Spleen (tissue), 13 donors: ENCODE results near the gene MED12. TPM values are rescaled to one million over a fixed set of nuclear protein-coding genes. Genes with fewer than 3 reads are reported as not detected.

Experiments
- DNase-seq: peaks from one replicate; pipeline ENCODE4 v3.0.0-alpha.2; 2020
- H3K27ac ChIP-seq, 8 donors: fragments of 200-600 bp; sonication (generic) in 7 of 8; 1 replicate in 4 of 8; 2 replicates in 4 of 8; pipeline versions ENCODE4 v1.5.0 to v1.8.0; 2016 to 2021; ENCODE audit warnings: inconsistent platforms in 4 of 8, mild to moderate bottlenecking in 4 of 8, moderate library complexity in 1 of 8
- H3K27me3 ChIP-seq, 7 donors: fragments of 200-600 bp; sonication (generic) in 6 of 7; replicated peaks in 1 of 7; 1 replicate in 4 of 7; 2 replicates in 3 of 7; pipeline versions ENCODE4 v1.5.0 to v1.8.0; 2016 to 2021; ENCODE audit warnings: inconsistent platforms in 3 of 7, mild to moderate bottlenecking in 1 of 7
- H3K36me3 ChIP-seq, 6 donors: fragments of 200-600 bp; sonication (generic) in 5 of 6; 1 replicate in 4 of 6; 2 replicates in 2 of 6; pipeline versions ENCODE4 v1.5.0 to v1.8.0; 2016 to 2021; ENCODE audit warnings: inconsistent platforms in 2 of 6
- H3K4me1 ChIP-seq, 6 donors: fragments of 200-600 bp; sonication (generic) in 5 of 6; 1 replicate in 3 of 6; 2 replicates in 3 of 6; pipeline versions ENCODE4 v1.5.0 to v1.8.0; 2016 to 2021; ENCODE audit warnings: inconsistent platforms in 3 of 6
- H3K4me3 ChIP-seq, 8 donors: fragments of 200-600 bp; sonication (generic) in 7 of 8; 1 replicate in 4 of 8; 2 replicates in 4 of 8; pipeline versions ENCODE4 v1.5.0 to v1.8.0; 2016 to 2021; ENCODE audit warnings: inconsistent platforms in 4 of 8, mild to moderate bottlenecking in 4 of 8, moderate library complexity in 2 of 8
- H3K9me3 ChIP-seq, 8 donors: fragments of 200-600 bp; sonication (generic) in 7 of 8; 1 replicate in 4 of 8; 2 replicates in 4 of 8; pipeline versions ENCODE4 v1.5.0 to v1.8.0; 2016 to 2021; ENCODE audit warnings: inconsistent platforms in 4 of 8
- POLR2A ChIP-seq, 3 donors: fragments of 450-650 bp; IDR thresholded peaks; one replicate each; pipeline ENCODE4 v1.5.1; 2017; ENCODE audit warnings: antibody characterized with exemption in 3 of 3, mild to moderate bottlenecking in 1 of 3
- POLR2AphosphoS5 ChIP-seq, 3 donors: sonication (generic); formaldehyde crosslinking; IDR thresholded peaks; one replicate each; pipeline ENCODE4 v1.5.1; 2017; ENCODE audit warnings: antibody characterized with exemption in 3 of 3
- WGBS, 5 donors: extraction: QIAGEN DNeasy Blood & Tissue Kit in 3 of 5; methylation state at CpG; one replicate each; pipeline versions ENCODE4 v1.1.5 to v1.1.7; 2013 to 2018; 5-methylcytosine and 5-hydroxymethylcytosine counted together
- intact Hi-C: fragments of 100-400 bp; cut with DNase I; formaldehyde crosslinking; loops from one replicate; pipeline ENCODE4 v1.15.0; 2023; ENCODE audit warnings: low total_unique reads
- long read RNA-seq, 2 donors: transcript quantifications; one replicate each; lab custom pipeline, GENCODE V29; 2026
- polyA plus RNA-seq, 3 donors: library from polyadenylated mRNA; stranded (reverse); fragments of 200-250 nt; gene quantifications; one replicate each; pipeline ENCODE4 v1.2.1, GENCODE V29; 2013
- total RNA-seq, 7 donors: library from RNA; depleted of rRNA in 3 of 7; stranded (reverse); fragments of >200 nt in 3 of 7; fragmentation: NEBNext Ultra II Directional in 4 of 7; extraction: Animal tissue kit (Norgen Biotek cat#: 25700) in 4 of 7; gene quantifications; one replicate each; pipeline versions ENCODE4 v1.1.0 to v1.2.1, GENCODE V29; 2016 to 2021
- TF ChIP-seq, protein P1 (sequence below), 11 experiments: fragments of 200-600 bp in 7 of 11; fragments of 450-650 bp in 4 of 11; sonication (generic) in 4 of 11; IDR thresholded peaks in 8 of 11; conservative IDR thresholded peaks in 3 of 11; 1 replicate in 7 of 11; 2 replicates in 4 of 11; pipeline versions ENCODE4 v1.4.0 to v1.8.0; 2016 to 2021; ENCODE audit warnings: antibody characterized with exemption in 11 of 11, inconsistent platforms in 4 of 11, mild to moderate bottlenecking in 1 of 11
- donor health status: healthy with polysubstance abuse.
- donor health status: DM: no; HTN: no; CAD: no; lungs with moderate emphysema.
- donor health status: DM: no; HTN: no; CAD: no.
- donor health status: Bipolar disorder and iron deficiency.
- donor health status: healthy.
- donor health status: DM: no; HTN: no; CAD: no.
- donor health status: DM: yes; HTN: yes; CAD: no.

Gene MED12
- total RNA-seq, result 100 to 1,000 TPM in 3 of 7 donors, 10 to 100 TPM in 4; 90.0 to 151 (median 98.7) TPM
- polyA plus RNA-seq, result 10 to 100 TPM in 1 of 3 donors, 1 to 10 TPM in 2; 5.2 to 15.6 (median 5.3) TPM
- long read RNA-seq, donor 1, partial matches to known transcripts, result 7 of 7 reads
- long read RNA-seq, donor 1, other reads (novel, unspliced or antisense), result 0 of 7 reads
- long read RNA-seq, donor 2, full-length matches to known transcripts, result 1 of 8 reads
- long read RNA-seq, donor 2, partial matches to known transcripts, result 7 of 8 reads
- long read RNA-seq, donor 2, other reads (novel, unspliced or antisense), result 0 of 8 reads

DNA sequence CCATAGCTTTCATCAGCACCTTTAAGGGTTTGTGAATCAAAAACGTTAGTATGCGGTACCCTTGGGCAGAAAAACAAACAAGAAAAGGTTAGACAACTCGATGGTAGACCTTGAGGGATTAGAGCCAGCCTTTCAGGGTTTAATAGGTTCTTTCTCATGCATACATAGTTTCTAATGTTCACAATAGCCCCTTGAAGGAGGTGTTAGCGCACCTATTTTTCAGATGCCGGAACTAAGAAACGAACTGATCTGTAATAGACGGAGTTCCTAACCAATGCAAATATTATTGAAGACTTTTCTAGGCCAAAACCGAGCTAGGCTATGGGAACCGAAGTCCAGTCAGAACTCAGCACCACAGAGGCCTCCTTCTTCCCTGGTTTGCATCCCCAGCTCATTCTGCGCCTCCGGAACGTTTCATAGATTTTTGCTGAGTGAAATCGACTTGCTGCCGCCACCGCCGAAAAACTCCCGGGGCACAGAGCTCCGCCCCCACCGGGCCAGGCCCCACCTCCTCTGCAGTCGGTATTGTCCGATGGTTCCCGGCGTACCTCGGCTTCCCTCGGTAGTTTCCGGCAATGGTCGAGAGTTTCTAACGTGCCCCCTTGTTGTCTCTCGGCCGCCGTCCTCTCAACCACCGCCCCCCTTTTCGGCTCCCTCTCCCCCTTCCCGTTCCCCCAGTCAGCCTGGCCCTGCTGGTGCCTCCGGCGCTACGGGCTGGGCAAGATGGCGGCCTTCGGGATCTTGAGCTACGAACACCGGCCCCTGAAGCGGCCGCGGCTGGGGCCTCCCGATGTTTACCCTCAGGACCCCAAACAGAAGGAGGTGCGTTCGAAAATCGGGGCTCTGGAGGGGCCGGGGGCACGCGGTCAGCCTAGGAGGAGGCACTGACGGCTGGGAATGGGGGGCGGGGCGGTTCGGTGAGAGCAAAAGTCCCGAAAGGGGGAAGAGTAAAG, at the start of gene MED12:
Gene MED12 (plus strand): TSS at position 565 of the 953 bp plus-strand sequence. CDS start 159 bp downstream, at position 724.
- H3K9me3 ChIP-seq, result no peaks in the 10 kb centered on the region
- peak within 1 kb of the TSS; percentile 18 to 79 (median 49) for H3K4me3 ChIP-seq
- WGBS, 5 donors, result 1 to 42% (median 3%) methylated on average over 43 to 56 of the region's 56 CpGs
- H3K36me3 ChIP-seq, result peaks cover 0 to 37% (median 13%) of the 10 kb centered on the region in 6 donors
- DNase-seq, result peak; percentile 94
- peak; percentile 85 to 86 (median 85) for TF ChIP-seq POLR2AphosphoS5 (IDR thresholded peaks at IDR 0.05)
- TF ChIP-seq, protein P1, sequence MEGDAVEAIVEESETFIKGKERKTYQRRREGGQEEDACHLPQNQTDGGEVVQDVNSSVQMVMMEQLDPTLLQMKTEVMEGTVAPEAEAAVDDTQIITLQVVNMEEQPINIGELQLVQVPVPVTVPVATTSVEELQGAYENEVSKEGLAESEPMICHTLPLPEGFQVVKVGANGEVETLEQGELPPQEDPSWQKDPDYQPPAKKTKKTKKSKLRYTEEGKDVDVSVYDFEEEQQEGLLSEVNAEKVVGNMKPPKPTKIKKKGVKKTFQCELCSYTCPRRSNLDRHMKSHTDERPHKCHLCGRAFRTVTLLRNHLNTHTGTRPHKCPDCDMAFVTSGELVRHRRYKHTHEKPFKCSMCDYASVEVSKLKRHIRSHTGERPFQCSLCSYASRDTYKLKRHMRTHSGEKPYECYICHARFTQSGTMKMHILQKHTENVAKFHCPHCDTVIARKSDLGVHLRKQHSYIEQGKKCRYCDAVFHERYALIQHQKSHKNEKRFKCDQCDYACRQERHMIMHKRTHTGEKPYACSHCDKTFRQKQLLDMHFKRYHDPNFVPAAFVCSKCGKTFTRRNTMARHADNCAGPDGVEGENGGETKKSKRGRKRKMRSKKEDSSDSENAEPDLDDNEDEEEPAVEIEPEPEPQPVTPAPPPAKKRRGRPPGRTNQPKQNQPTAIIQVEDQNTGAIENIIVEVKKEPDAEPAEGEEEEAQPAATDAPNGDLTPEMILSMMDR (IDR thresholded peaks at IDR 0.05 in 8 of 11, conservative IDR thresholded peaks at IDR 0.05 in 3 of 11), result no peak
- no peak for TF ChIP-seq POLR2A (IDR thresholded peaks at IDR 0.05)
- intact Hi-C loops, result no loop called here
- H3K4me1 ChIP-seq, result peaks cover 4 to 32% (median 19%) of the 10 kb centered on the region in 6 donors
- peak within 1 kb of the TSS; percentile 62 to 94 (median 88) for H3K27ac ChIP-seq
- no peaks in the 10 kb centered on the region for H3K27me3 ChIP-seq

DNA sequence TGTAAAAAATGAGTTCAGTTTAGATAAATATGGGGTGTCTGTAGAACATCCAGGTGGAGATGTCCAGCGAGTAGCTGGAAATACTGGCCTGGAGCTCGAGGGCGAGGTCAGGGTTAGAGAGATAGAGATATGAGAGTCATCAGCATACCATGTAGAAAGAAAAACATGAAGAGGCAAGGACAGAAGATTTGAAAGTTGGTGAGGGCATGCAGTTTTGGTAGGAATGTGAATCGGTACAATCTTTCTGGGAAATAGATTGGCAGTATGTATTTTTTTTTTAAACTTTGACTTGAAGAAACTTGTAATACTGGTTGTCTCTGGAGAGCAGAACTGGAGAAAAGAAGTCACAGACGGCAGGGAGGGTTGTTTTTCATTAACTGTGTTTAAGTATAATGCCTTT, 47.9 kb upstream of the MED12 start:
- WGBS, 5 donors, result 65 to 93% (median 86%) methylated on average over 5 of the region's 5 CpGs
- Histone ChIP-seq H3K9me3 (no peaks in the 10 kb centered on the region), H3K36me3 (peaks cover 0 to 4% (median 0%) of the 10 kb centered on the region in 6 donors), H3K27me3 (peaks cover 0 to 3% (median 0%) of the 10 kb centered on the region in 7 donors), H3K27ac (no peak overlapping the region), H3K4me3 (no peak overlapping the region), H3K4me1 (peaks cover 0 to 22% (median 10%) of the 10 kb centered on the region in 6 donors)
- intact Hi-C loops, result no loop called here
- TF ChIP-seq POLR2AphosphoS5 (IDR thresholded peaks at IDR 0.05) (no peak), POLR2A (IDR thresholded peaks at IDR 0.05) (no peak)
- TF ChIP-seq, protein P1 (IDR thresholded peaks at IDR 0.05 in 8 of 11, conservative IDR thresholded peaks at IDR 0.05 in 3 of 11), result no peak
- no peak for DNase-seq

DNA sequence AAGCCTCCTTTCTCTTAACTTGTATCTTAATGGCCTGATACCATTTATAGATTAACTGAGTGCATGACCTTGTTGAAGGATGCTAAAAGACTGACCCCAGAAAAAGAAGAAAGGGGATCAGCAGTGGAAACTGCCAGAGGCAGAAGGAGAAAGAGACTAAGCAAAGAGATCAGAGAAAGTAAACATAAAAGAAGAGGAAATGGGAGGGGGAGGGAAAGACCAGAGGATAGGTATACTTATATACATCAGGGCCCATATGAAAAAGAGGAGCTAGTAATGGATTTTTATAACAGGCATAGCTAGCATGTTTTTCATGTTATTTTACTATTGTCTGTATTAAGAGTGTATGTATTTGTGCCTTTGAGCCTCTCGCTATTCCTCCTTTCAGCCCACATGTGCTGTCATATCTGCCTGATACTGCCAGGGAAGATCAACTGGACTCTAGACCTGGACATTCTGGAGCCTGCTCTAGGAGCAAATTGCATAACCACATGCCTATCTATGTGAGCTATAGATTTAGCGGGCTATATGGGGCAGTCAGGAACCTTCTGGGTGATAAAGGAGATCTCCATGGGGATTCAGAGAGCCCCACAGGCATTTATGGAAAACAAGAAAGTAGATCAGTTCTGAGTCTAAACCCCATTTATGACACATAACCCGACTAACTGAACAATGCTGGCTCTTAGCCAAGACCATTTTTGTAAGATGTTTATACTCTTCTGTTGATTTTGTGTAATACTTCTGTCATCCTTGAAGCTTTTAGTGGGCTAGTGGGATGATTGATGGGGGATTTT, 36.9 kb upstream of the MED12 start:
- H3K4me3 ChIP-seq, result no peak overlapping the region
- intact Hi-C loops, result no loop called here
- no peaks in the 10 kb centered on the region for H3K4me1 ChIP-seq
- H3K27ac ChIP-seq, result no peak overlapping the region
- 55 to 82% (median 60%) methylated on average over 3 of the region's 3 CpGs for WGBS, 5 donors
- peaks cover 0 to 4% (median 0%) of the 10 kb centered on the region in 7 donors for H3K27me3 ChIP-seq
- H3K9me3 ChIP-seq, result no peaks in the 10 kb centered on the region
- TF ChIP-seq POLR2AphosphoS5 (IDR thresholded peaks at IDR 0.05) (no peak), POLR2A (IDR thresholded peaks at IDR 0.05) (no peak)
- TF ChIP-seq, protein P1 (IDR thresholded peaks at IDR 0.05 in 8 of 11, conservative IDR thresholded peaks at IDR 0.05 in 3 of 11), result no peak
- DNase-seq, result no peak
- H3K36me3 ChIP-seq, result no peaks in the 10 kb centered on the region
